ENCODE measurements around the gene KLHL36. TPM values are rescaled to one million over a fixed set of nuclear protein-coding genes. Genes with fewer than 3 reads are reported as not detected.

KLHL36 gene
- total and polyA plus RNA-seq, 9 of the 15 experiments (the other 6 are each of a cell fraction or from before 2014, with no cell fraction given), result 2.1 to 51.2 (median 18.5) TPM

- TF ChIP-seq FIP1L1 (IDR thresholded peaks at IDR 0.05; ENCODE audit: low read depth, low read length, poor library complexity, severe bottlenecking) (peak; percentile 49), BCOR (IDR thresholded peaks at IDR 0.05) (peak; percentile 70), CCAR2 (IDR thresholded peaks at IDR 0.05; ENCODE audit: low read depth, low read length) (no peak), LCOR (CRISPR knock-in tag; IDR thresholded peaks at IDR 0.05) (0 out of 2 replicates have a peak, but pooled peaks have one; percentile 55), KDM2B (CRISPR knock-in tag; IDR thresholded peaks at IDR 0.05) (0 out of 2 replicates have a peak, but pooled peaks have one; percentile 55), SPI1 (IDR thresholded peaks at IDR 0.05; ENCODE audit: borderline replicate concordance, low read depth, low read length) (peak; percentile 15; the same call in 1 of the 2 replicates), MTA3 (IDR thresholded peaks at IDR 0.05; ENCODE audit: borderline replicate concordance) (peak; percentile 87), ZNF76 (CRISPR knock-in tag; IDR thresholded peaks at IDR 0.05; ENCODE audit: borderline replicate concordance) (0 out of 2 replicates have a peak, but pooled peaks have one; percentile 42), ZBED1 (IDR thresholded peaks at IDR 0.05) (no peak), HLTF (IDR thresholded peaks at IDR 0.05) (0 out of 2 replicates have a peak, but pooled peaks have one; percentile 70), ZNF830 (CRISPR knock-in tag; IDR thresholded peaks at IDR 0.05) (0 out of 2 replicates have a peak, but pooled peaks have one; percentile 86), ZNF354B (CRISPR knock-in tag; IDR thresholded peaks at IDR 0.05) (0 out of 2 replicates have a peak, but pooled peaks have one; percentile 4), PCBP1 (IDR thresholded peaks at IDR 0.05; ENCODE audit: low read depth, low read length, poor library complexity, severe bottlenecking) (peak; percentile 64), ZNF436 (CRISPR knock-in tag; IDR thresholded peaks at IDR 0.05) (no peak), ZSCAN29 (IDR thresholded peaks at IDR 0.05) (no peak; the same call in 1 of the 2 replicates), HNRNPL (IDR thresholded peaks at IDR 0.05; ENCODE audit: low read depth, low read length) (0 out of 2 replicates have a peak, but pooled peaks have one; percentile 55), GABPB2 (CRISPR knock-in tag; conservative IDR thresholded peaks at IDR 0.05) (no peak), FOXA3 (CRISPR knock-in tag; conservative IDR thresholded peaks at IDR 0.05 in 1 of 2, IDR thresholded peaks at IDR 0.05 in 1 of 2) (peak in 1 of 2 experiments; percentile 69; a peak in 1 of 4 replicates)
- TF ChIP-seq, protein P1, sequence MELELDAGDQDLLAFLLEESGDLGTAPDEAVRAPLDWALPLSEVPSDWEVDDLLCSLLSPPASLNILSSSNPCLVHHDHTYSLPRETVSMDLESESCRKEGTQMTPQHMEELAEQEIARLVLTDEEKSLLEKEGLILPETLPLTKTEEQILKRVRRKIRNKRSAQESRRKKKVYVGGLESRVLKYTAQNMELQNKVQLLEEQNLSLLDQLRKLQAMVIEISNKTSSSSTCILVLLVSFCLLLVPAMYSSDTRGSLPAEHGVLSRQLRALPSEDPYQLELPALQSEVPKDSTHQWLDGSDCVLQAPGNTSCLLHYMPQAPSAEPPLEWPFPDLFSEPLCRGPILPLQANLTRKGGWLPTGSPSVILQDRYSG (tag; conservative IDR thresholded peaks at IDR 0.05; ENCODE audit: low read depth), result 0 out of 2 replicates have a peak, but pooled peaks have one; percentile 50
- TF ChIP-seq, protein P2, sequence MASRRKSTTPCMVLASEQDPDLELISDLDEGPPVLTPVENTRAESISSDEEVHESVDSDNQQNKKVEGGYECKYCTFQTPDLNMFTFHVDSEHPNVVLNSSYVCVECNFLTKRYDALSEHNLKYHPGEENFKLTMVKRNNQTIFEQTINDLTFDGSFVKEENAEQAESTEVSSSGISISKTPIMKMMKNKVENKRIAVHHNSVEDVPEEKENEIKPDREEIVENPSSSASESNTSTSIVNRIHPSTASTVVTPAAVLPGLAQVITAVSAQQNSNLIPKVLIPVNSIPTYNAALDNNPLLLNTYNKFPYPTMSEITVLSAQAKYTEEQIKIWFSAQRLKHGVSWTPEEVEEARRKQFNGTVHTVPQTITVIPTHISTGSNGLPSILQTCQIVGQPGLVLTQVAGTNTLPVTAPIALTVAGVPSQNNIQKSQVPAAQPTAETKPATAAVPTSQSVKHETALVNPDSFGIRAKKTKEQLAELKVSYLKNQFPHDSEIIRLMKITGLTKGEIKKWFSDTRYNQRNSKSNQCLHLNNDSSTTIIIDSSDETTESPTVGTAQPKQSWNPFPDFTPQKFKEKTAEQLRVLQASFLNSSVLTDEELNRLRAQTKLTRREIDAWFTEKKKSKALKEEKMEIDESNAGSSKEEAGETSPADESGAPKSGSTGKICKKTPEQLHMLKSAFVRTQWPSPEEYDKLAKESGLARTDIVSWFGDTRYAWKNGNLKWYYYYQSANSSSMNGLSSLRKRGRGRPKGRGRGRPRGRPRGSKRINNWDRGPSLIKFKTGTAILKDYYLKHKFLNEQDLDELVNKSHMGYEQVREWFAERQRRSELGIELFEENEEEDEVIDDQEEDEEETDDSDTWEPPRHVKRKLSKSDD (conservative IDR thresholded peaks at IDR 0.05; ENCODE audit: low read length), result 0 out of 2 replicates have a peak, but pooled peaks have one; percentile 13
- TF ChIP-seq, protein P3, sequence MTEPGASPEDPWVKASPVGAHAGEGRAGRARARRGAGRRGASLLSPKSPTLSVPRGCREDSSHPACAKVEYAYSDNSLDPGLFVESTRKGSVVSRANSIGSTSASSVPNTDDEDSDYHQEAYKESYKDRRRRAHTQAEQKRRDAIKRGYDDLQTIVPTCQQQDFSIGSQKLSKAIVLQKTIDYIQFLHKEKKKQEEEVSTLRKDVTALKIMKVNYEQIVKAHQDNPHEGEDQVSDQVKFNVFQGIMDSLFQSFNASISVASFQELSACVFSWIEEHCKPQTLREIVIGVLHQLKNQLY (CRISPR knock-in tag; conservative IDR thresholded peaks at IDR 0.05), result peak in 1 of 2 experiments; percentile 43; a peak in 1 of 4 replicates
Measured at GRCh38 chr16:84647828-84648594, at the start of gene KLHL36 (continued).
